ENCODE data around the gene LIX1. TPM values are rescaled to one million over a fixed set of nuclear protein-coding genes. Genes with fewer than 3 reads are reported as not detected.
"Not testable (repeated sequence)": the region's sequence is repeated elsewhere in the genome, so short reads cannot be mapped to it uniquely, and the experiment has no call there.

The LIX1 gene
- total RNA-seq, 2 experiments from 2014 or later: not detected

DNA sequence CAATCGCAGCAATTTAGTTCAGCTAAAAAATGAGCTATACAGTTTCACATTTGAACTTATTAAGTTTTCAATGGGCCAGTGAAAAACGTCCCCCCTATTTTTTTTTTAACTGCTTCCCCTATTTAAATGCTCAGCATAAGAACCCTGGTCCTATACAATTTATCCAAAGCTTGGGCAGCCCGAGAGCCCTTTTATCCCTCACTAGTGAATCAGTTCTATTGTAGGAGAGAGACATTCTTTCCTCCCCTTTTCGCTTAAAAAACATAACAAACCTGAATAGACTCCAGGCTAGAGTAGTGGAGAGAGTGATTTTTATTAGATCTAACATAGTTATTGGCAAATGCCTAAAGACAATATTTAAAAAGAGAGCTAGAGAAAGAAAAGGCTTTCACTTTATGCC, 1.4 kb downstream of the LIX1 start:
- ChIA-PET CTCF (interaction anchor here (0.9 to 10.3 kb wide), 13 partner anchors 11 to 527 kb away, joined by 3 to 86 read pairs (median 9); no protein-coding TSS in a partner anchor), POLR2A (no interaction called here)
- H3K36me3 Mint-ChIP-seq (ENCODE audit: low read depth): no peaks in the 10 kb centered on the region
- H3K9me3 Mint-ChIP-seq (ENCODE audit: insufficient read depth): no peaks in the 10 kb centered on the region
- no peaks in the 10 kb centered on the region for H3K4me1 Mint-ChIP-seq (ENCODE audit: low read depth)
- no peak overlapping the region for H3K27ac Mint-ChIP-seq
- H3K27me3 Mint-ChIP-seq (ENCODE audit: low read depth): peaks cover 15% of the 10 kb centered on the region
- DNase-seq (no peak), ATAC-seq (no peak)
- no peak overlapping the region for H3K4me3 Mint-ChIP-seq

DNA sequence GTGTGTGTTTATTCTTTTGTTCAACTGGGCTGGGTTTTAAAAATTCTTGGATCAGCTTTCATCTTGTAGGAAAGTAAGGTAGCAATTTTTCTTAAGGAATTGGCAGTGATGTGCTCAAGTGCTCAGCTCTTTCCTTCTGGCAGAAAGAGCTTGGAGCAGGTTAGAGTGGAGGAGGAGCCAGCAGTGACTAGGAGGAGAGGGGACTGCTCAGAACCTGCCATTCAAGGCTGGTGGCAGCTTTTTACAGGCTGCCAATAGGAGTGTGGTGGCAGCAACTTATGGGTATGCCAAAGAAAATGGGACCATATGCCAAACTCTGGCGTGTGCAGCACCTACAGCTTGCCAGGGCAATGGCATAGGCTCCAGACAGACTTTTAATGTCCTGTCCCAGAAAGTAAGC, 2.2 kb downstream of the LIX1 start:
- H3K4me1 Mint-ChIP-seq (ENCODE audit: low read depth); POLR2A ChIA-PET; ATAC-seq; H3K27ac Mint-ChIP-seq; DNase-seq; H3K9me3 Mint-ChIP-seq (ENCODE audit: insufficient read depth); H3K36me3 Mint-ChIP-seq (ENCODE audit: low read depth); H3K4me3 Mint-ChIP-seq: not testable (repeated sequence)
- CTCF ChIA-PET: interaction anchor here (0.9 to 10.3 kb wide), 10 partner anchors 9 to 526 kb away, joined by 3 to 86 read pairs (median 6); no protein-coding TSS in a partner anchor
- H3K27me3 Mint-ChIP-seq (ENCODE audit: low read depth): peaks cover 18% of the 10 kb centered on the region

DNA sequence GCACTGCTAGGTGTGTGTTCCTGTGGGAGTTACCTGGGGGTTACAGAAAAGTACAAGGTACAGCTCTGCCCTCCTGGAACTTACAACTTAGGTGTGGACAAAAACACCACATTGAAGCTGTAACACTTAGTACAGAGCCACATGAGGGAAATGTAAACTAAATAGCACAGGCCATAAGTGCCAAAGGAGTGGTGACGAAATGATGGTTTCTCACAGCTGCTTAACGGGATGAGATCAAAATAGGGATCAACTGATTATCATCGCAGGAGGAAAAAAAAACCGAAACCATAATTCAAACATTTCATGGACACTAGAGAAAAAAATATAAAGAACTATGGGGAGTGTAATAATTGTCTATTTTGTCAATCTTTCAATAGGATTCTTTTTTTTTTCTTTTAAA, 5.9 kb downstream of the LIX1 start:
- H3K4me3 Mint-ChIP-seq: no peak overlapping the region
- H3K27ac Mint-ChIP-seq: no peak overlapping the region
- H3K4me1 Mint-ChIP-seq (ENCODE audit: low read depth): peaks cover 6% of the 10 kb centered on the region
- ATAC-seq (no peak), DNase-seq (no peak)
- H3K36me3 Mint-ChIP-seq (ENCODE audit: low read depth): no peaks in the 10 kb centered on the region
- ChIA-PET CTCF (interaction anchor here (7.2 kb wide), 1 partner anchor 26 kb away, joined by 62 read pairs; no protein-coding TSS in a partner anchor), POLR2A (no interaction called here)
- no peaks in the 10 kb centered on the region for H3K9me3 Mint-ChIP-seq (ENCODE audit: insufficient read depth)
- H3K27me3 Mint-ChIP-seq (ENCODE audit: low read depth): peaks cover 18% of the 10 kb centered on the region

DNA sequence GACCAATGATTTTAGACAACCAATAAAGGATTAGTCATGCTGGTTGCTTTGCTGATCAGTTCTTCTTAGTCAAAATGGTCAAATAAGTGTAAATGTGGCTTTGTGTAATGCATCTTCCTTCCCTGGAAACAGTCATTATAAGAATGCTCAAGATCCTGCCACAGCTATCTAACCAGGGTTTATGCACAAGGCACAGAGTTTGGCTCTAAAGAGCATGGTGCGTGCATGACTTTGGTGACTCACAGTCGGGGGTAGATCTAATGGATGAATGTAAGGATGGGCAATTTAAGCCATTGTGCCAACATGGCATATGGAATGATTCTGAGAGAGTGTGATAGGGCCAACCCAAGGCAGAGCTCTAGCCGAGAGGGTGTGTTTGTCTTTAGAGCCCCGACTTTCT, 6.5 kb downstream of the LIX1 start:
- POLR2A ChIA-PET: no interaction called here
- ATAC-seq: no peak
- Mint-ChIP-seq H3K9me3 (ENCODE audit: insufficient read depth) (no peaks in the 10 kb centered on the region), H3K27ac (no peak overlapping the region), H3K4me1 (ENCODE audit: low read depth) (peaks cover 6% of the 10 kb centered on the region), H3K36me3 (ENCODE audit: low read depth) (no peaks in the 10 kb centered on the region), H3K27me3 (ENCODE audit: low read depth) (peaks cover 14% of the 10 kb centered on the region), H3K4me3 (no peak overlapping the region)
- CTCF ChIA-PET: interaction anchor here (1.2 kb wide), 1 partner anchor 26 kb away, joined by 4 read pairs; no protein-coding TSS in a partner anchor
- no peak for DNase-seq

DNA sequence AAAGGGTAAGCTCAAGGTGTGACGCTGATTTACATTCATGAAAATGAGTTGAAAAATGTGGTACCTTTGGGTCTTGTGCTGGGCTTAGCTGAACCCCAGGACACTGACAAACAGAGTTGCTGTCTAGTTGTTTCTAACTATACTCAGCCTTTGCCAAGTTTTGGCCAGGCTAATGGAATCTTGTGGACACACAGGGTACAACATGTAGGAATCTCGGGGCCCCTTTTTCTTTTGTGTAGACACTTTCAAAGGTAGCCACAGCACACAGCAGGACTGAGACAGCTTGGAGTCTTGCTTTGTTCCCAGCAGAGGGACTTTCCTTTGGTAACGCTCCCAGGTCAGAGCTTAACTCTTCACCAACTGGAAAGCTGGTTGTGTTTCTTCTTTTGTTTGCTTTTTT, 7.8 kb downstream of the LIX1 start:
- ATAC-seq: no peak

DNA sequence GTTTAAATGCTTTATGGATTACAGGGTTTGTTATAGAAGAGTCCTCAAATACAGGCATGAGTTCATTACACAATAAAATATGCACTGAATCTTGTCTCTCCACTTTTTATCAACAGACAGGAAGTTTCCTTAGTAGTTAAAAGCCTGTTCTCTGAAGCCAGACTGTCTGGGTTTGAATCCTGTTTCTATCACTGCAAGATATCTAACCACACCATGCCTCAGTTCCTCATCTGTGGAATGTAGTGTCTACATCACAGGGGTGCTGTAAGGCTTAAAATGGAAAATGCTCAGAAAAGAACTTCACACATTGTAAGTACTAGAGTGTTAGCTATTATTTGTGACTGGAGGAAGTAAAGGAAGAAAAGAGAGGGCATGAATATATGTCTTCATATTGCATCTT, 9.3 kb downstream of the LIX1 start:
- peaks cover 6% of the 10 kb centered on the region for H3K4me1 Mint-ChIP-seq (ENCODE audit: low read depth)
- no peak overlapping the region for H3K4me3 Mint-ChIP-seq
- no peaks in the 10 kb centered on the region for H3K36me3 Mint-ChIP-seq (ENCODE audit: low read depth)
- no peak for ATAC-seq
- H3K27ac Mint-ChIP-seq: no peak overlapping the region
- H3K9me3 Mint-ChIP-seq (ENCODE audit: insufficient read depth): no peaks in the 10 kb centered on the region
- DNase-seq: no peak
- peaks cover 14% of the 10 kb centered on the region for H3K27me3 Mint-ChIP-seq (ENCODE audit: low read depth)
- ChIA-PET POLR2A (no interaction called here), CTCF (interaction anchor here (1.6 kb wide), 1 partner anchor 9 kb away, joined by 8 read pairs; the partner anchor contains the start of gene LIX1)

More for the DNA sequence above, 7.8 kb downstream of the LIX1 start:
- H3K27me3 Mint-ChIP-seq (ENCODE audit: low read depth): peaks cover 12% of the 10 kb centered on the region
- no peak overlapping the region for H3K27ac Mint-ChIP-seq
- no peaks in the 10 kb centered on the region for H3K9me3 Mint-ChIP-seq (ENCODE audit: insufficient read depth)
- DNase-seq: no peak
- POLR2A ChIA-PET: no interaction called here
- peaks cover 6% of the 10 kb centered on the region for H3K4me1 Mint-ChIP-seq (ENCODE audit: low read depth)
- no peaks in the 10 kb centered on the region for H3K36me3 Mint-ChIP-seq (ENCODE audit: low read depth)
- CTCF ChIA-PET: interaction anchor here (1.2 to 1.6 kb wide), 3 partner anchors 8 to 137 kb away, joined by 4 to 8 read pairs (median 4); partner anchors contain the start of gene LIX1
- no peak overlapping the region for H3K4me3 Mint-ChIP-seq

DNA sequence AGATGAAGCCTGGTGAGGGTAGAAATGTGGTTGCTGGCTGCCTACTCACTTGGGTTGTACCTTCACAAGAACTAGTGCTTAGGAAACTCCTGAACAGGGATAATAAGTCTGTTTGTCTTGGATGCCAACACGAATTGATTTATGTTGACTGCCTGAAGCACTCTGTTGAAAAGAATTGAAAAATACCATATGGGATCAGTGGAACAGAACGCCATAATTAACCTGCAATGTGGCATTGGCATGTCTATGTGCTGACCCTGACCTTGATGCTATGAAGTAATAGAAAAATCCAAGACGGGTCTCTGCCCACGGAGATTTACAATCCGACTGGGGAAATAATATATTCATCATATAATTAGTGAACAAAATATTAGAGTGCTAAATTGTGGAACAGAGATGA, 10.5 kb downstream of the LIX1 start:
- ATAC-seq: no peak
- Mint-ChIP-seq H3K4me3 (no peak overlapping the region), H3K36me3 (ENCODE audit: low read depth) (no peaks in the 10 kb centered on the region), H3K4me1 (ENCODE audit: low read depth) (peaks cover 8% of the 10 kb centered on the region), H3K9me3 (ENCODE audit: insufficient read depth) (no peaks in the 10 kb centered on the region), H3K27ac (no peak overlapping the region), H3K27me3 (ENCODE audit: low read depth) (peaks cover 17% of the 10 kb centered on the region)
- POLR2A ChIA-PET: no interaction called here
- DNase-seq: no peak
- CTCF ChIA-PET: interaction anchor here (0.7 to 1.0 kb wide), 2 partner anchors 11 to 30 kb away, joined by 3 read pairs; partner anchors contain the start of gene LIX1

DNA sequence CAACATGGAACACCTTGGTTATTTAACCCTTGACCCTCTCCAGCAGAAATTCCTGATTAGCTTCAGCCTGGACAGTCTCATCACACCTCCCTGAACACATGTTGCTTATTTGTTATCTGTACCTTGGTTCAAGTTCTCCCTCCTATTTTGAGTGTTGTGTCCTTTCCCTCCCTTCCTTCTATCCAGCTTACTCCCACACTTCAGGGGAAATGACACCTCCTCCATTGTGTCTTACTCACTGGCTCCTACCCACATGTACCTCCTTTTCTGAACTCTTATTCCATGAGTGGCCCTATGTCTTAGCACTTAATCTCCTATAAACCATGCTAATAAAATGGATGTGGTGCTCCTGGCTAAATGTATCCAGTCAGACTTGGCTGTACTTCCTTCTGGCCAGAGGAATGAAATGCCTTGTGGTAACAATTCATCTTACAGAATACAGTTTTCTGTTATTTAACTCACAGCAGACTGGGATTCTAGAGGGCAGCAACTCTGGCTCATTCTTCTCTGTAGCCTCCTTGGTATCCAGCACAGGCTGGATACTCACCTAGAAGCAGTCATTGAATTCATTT, 11.2 kb downstream of the LIX1 start:
- Mint-ChIP-seq H3K9me3 (ENCODE audit: insufficient read depth) (no peaks in the 10 kb centered on the region), H3K4me3 (no peak overlapping the region), H3K27ac (no peak overlapping the region), H3K36me3 (ENCODE audit: low read depth) (no peaks in the 10 kb centered on the region), H3K27me3 (ENCODE audit: low read depth) (peaks cover 18% of the 10 kb centered on the region), H3K4me1 (ENCODE audit: low read depth) (peaks cover 8% of the 10 kb centered on the region)
- CTCF ChIA-PET: interaction anchor here (1.5 kb wide), 1 partner anchor 11 kb away, joined by 3 read pairs; the partner anchor contains the start of gene LIX1
- no peak for DNase-seq
- no peak for ATAC-seq
- POLR2A ChIA-PET: no interaction called here

DNA sequence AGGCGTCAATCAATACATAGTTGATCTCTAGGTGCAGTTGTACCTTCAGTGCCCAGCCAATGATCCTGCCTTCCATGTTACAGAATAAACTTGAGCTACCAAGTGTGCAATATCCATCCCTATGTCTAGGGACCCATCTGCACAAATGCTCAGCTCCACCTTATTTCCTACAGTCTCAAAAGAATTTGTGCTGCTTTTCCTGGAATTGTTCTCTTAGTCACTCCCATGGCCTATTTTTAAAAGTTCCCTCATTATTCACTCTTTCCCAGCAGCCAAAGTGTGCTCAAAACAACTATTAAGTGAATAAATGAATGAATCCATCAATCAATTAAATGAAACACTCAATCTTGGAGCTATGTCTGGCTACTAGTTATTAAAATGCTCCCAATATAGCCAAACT, 14.7 kb downstream of the LIX1 start:
- DNase-seq (no peak), ATAC-seq (no peak)
- ChIA-PET POLR2A (no interaction called here), CTCF (interaction anchor here (0.8 to 3.1 kb wide), 8 partner anchors 12 to 342 kb away, joined by 3 to 16 read pairs (median 3); partner anchors contain the start of gene LIX1)
- Mint-ChIP-seq H3K4me3 (no peak overlapping the region), H3K27ac (no peak overlapping the region), H3K9me3 (ENCODE audit: insufficient read depth) (no peaks in the 10 kb centered on the region), H3K36me3 (ENCODE audit: low read depth) (no peaks in the 10 kb centered on the region), H3K4me1 (ENCODE audit: low read depth) (peaks cover 2% of the 10 kb centered on the region), H3K27me3 (ENCODE audit: low read depth) (peaks cover 29% of the 10 kb centered on the region)

DNA sequence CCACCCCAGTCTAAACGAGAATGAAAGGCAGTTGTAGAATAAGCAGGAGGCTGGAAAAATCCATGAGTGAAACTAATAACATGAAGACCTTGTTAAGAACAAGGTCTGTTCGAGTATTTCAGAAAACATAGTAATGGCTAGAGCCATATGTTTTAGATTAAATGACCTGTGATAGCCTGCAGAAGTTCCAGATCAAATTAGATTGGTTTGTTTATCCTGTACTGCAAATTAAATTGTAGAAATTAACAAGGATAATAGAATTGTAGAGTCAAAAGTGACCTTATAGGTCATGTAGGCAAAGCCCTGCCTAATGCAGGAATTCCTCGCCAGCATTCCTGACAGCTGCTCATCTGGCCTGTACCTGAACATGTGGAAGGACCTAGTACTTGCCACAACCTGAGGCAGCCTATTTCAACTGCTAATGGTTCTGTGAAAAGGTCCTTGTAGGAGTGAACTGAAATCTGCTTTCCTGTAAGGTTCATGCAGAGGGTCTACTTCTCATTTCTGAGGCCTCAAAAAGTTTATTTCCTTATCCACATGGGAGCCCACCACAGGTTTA, 17.2 kb downstream of the LIX1 start:
- Mint-ChIP-seq H3K27ac (no peak overlapping the region), H3K36me3 (ENCODE audit: low read depth) (no peaks in the 10 kb centered on the region), H3K9me3 (ENCODE audit: insufficient read depth) (no peaks in the 10 kb centered on the region), H3K4me3 (no peak overlapping the region), H3K27me3 (ENCODE audit: low read depth) (peaks cover 31% of the 10 kb centered on the region), H3K4me1 (ENCODE audit: low read depth) (peaks cover 2% of the 10 kb centered on the region)
- CTCF ChIA-PET: interaction anchor here (1.0 to 3.1 kb wide), 2 partner anchors 24 to 36 kb away, joined by 3 to 16 read pairs; no protein-coding TSS in a partner anchor
- no peak for DNase-seq
- POLR2A ChIA-PET: no interaction called here
- no peak for ATAC-seq

DNA sequence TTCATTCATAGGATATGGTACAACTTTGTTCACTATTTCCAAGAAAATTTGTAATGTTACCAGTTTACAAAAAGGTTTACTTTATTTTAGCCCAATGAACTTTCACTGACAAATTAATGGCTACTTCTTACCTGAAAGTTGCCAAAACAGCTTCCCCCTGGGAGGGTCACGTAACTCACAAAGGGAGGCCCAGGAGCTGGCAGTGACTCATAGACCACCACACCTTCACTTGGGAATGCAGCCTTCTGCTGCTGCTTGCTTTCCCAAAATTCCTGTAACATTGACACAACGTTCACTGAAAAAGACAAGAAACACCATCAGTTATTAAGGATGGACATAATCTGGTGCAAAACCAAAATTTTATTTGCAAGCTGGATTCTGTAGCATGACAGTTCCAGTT, 18.1 kb downstream of the LIX1 start:
- no peak overlapping the region for H3K27ac Mint-ChIP-seq
- CTCF ChIA-PET: no interaction called here
- POLR2A ChIA-PET: no interaction called here
- H3K27me3 Mint-ChIP-seq (ENCODE audit: low read depth): peaks cover 32% of the 10 kb centered on the region
- DNase-seq: no peak
- peaks cover 2% of the 10 kb centered on the region for H3K4me1 Mint-ChIP-seq (ENCODE audit: low read depth)
- H3K36me3 Mint-ChIP-seq (ENCODE audit: low read depth): no peaks in the 10 kb centered on the region
- H3K4me3 Mint-ChIP-seq: no peak overlapping the region
- H3K9me3 Mint-ChIP-seq (ENCODE audit: insufficient read depth): no peaks in the 10 kb centered on the region
- no peak for ATAC-seq

DNA sequence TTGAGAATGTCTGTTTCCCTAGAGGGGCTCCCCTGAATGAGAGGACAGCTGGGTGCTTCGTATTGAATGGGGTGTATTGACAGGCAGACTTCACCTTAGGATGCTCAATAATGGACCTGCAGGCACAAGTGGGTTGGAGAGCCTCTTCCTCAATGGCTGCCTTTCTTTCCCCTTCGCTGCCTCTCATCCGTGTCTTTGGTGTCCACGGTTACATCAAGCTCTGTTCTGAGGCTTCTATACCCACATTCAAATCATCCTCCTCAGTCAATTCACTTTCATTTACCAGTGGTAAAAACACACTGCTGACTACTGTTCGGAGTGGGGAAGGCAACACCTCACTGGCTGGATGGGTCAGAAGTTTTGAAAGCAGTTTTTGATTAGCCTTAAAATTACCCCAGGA, 20.6 kb downstream of the LIX1 start:
- Mint-ChIP-seq H3K27me3 (ENCODE audit: low read depth) (peaks cover 22% of the 10 kb centered on the region), H3K27ac (no peak overlapping the region), H3K4me1 (ENCODE audit: low read depth) (no peaks in the 10 kb centered on the region), H3K9me3 (ENCODE audit: insufficient read depth) (no peaks in the 10 kb centered on the region), H3K4me3 (no peak overlapping the region), H3K36me3 (ENCODE audit: low read depth) (no peaks in the 10 kb centered on the region)
- POLR2A ChIA-PET: no interaction called here
- CTCF ChIA-PET: interaction anchor here (1.0 to 1.8 kb wide), 3 partner anchors 42 to 253 kb away, joined by 3 to 6 read pairs (median 3); no protein-coding TSS in a partner anchor
- no peak for ATAC-seq
- no peak for DNase-seq
